AG08396 (cell line): ENCODE data around the gene MUSK.

Experiments used
- DNase-seq: peaks from one replicate; pipeline ENCODE4 v3.0.0; 2012; ENCODE audit warnings: low spot score, mixed read lengths

Gene MUSK

GRCh38 chr9:110668570-110669167 lies at the start of gene MUSK:
MUSK (plus strand) TSS chr9:110668791; CDS start chr9:110668905, 114 bp downstream.
- no peak for DNase-seq

GRCh38 chr9:110619831-110620230 lies 48.8 kb upstream of the MUSK start:
- peak; percentile 9 for DNase-seq

GRCh38 chr9:110620726-110621125 lies 47.9 kb upstream of the MUSK start:
- DNase-seq = no peak

- no peak for DNase-seq
Measured at GRCh38 chr9:110622368-110622767, 46.2 kb upstream of the MUSK start.

GRCh38 chr9:110623462-110624025 lies 45.0 kb upstream of the MUSK start:
- peak; percentile 14 for DNase-seq

GRCh38 chr9:110626101-110626829 lies 42.3 kb upstream of the MUSK start:
- peak; percentile 30 for DNase-seq

- no peak for DNase-seq
Measured at GRCh38 chr9:110635589-110635988, 33.0 kb upstream of the MUSK start.

GRCh38 chr9:110638381-110638954 lies 30.1 kb upstream of the MUSK start:
- DNase-seq = no peak

- no peak for DNase-seq
Measured at GRCh38 chr9:110640736-110641135, 27.9 kb upstream of the MUSK start.

- no peak for DNase-seq
Measured at GRCh38 chr9:110641293-110641692, 27.3 kb upstream of the MUSK start.

GRCh38 chr9:110648696-110649095 lies 19.9 kb upstream of the MUSK start:
- DNase-seq = no peak

- peak; percentile 28 for DNase-seq
Measured at GRCh38 chr9:110650261-110650660, 18.3 kb upstream of the MUSK start.

- peak; percentile 42 for DNase-seq
Measured at GRCh38 chr9:110650991-110651411, 17.6 kb upstream of the MUSK start.

- no peak for DNase-seq
Measured at GRCh38 chr9:110655754-110656641, 12.6 kb upstream of the MUSK start.

- no peak for DNase-seq
Measured at GRCh38 chr9:110659891-110660541, 8.6 kb upstream of the MUSK start.

GRCh38 chr9:110669433-110669832 lies 842 bp downstream of the MUSK start:
- no peak for DNase-seq

GRCh38 chr9:110671849-110672248 lies 3.3 kb downstream of the MUSK start:
- DNase-seq = no peak

- DNase-seq = no peak
Measured at GRCh38 chr9:110672873-110673510, 4.4 kb downstream of the MUSK start.

- DNase-seq = no peak
Measured at GRCh38 chr9:110687497-110687896, 18.9 kb downstream of the MUSK start.

GRCh38 chr9:110688329-110688728 lies 19.7 kb downstream of the MUSK start:
- no peak for DNase-seq

GRCh38 chr9:110691002-110691549 lies 22.5 kb downstream of the MUSK start:
- no peak for DNase-seq
